GM19043 (cell line): ENCODE data around the gene BRINP3.
"Not testable (repeated sequence)": the region's sequence is repeated elsewhere in the genome, so short reads cannot be mapped to it uniquely, and the experiment has no call there.

ENCODE experiments used
- ATAC-seq: cut with Tn5 transposase; IDR thresholded peaks from one replicate; pipeline ENCODE4 v1.9.1; 2021; ENCODE audit warnings: low read depth; ENCODE audit not compliant: unreplicated experiment

BRINP3 gene

DNA sequence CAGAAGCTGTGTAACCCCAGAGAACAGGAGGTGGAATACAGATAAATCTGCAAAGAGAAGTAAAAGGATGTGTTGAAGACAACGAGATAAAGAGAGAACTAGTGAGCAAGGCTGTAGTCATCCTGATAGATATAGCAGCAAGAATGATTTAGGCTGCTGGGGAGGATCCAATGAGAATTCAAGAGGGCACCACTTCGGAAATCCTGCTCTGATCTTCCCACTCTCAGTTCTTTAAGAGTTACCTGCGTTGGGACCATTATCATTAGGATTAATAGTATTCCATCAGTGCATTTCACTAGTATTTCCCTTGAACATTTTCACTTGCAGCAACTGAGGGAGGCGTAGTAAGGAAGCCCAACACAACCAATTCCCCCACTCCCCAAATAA lies at the start of gene BRINP3:
Gene BRINP3 (minus strand): TSS at position 103 of the 387 bp plus-strand sequence.
- no peak for ATAC-seq

DNA sequence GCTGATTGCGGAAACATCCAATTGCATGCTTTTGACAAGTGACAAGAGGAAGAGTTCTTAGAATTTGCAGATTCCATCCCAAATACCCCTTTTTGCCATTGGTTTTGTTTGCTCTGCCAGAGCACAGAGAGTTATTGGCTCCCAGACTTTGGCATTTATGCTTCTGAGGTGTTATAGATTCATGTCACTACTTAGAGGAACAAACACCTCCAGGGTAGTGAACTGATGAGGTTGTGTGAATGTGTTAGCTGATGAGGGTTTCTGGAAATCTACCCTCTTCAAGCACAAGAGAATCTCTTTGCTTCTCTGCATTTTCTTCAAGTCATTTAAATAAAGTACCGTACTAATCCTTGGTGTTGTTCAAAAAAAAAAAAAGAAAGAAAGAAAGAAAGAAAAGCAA lies 33.9 kb upstream of the BRINP3 start:
- no peak for ATAC-seq

DNA sequence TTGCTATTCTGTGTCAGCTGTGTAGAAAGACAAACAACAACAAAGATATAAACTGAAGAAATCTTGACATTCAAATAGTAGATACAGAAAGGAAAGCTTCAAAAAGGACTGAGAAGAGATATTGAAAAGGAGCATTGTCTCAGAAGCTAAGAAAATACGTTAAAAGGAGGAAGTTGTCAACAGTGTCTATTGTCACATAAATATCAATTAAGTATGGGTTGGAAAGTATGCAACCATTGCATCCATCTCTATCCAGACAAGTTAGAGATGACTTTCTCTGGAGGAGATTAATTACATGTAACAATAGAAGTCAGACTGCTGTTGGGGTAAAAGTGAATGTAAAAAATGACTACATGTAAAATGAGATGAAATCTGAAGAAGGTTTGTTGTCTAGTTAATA lies 29.7 kb upstream of the BRINP3 start:
- ATAC-seq = no peak

DNA sequence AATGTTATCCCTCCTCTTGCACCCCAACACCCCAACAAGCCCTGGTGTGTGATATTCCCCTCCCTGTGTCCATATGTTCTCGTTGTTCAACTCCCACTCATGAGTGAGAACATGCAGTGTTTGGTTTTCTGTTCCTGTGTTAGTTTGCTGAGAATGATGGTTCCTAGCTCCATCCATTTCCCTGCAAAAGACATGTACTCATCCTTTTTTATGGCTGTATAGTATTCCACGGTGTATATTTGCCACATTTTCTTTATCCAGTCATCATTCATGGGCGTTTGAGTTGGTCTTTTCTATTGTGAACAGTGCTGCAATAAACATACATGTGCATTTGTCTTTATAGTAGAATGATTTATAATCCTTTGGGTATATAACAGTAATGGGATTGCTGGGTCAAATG lies 26.9 kb upstream of the BRINP3 start:
- not testable (repeated sequence) for ATAC-seq

DNA sequence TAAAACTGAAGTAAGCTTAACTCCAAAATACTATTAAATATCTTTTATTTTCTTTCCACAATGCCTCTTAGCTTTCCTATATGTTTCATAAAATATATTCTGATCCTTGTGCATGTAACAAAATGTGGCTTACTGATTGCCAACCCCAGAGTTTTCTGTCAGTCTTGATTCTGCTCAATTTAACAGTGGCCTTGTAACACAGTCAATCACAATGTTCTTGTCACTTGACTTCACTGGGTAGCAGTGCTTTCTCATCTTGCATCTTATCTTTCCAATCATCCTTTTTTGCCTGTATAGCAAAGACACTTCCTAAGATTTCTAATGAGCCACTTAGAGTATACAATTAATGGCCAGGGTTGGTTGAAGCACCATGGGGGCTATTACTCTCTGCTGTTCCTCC lies 19.9 kb upstream of the BRINP3 start:
- no peak for ATAC-seq

- no peak for ATAC-seq
These were observed 16.8 kb upstream of the BRINP3 start for GRCh38 chr1:190494451-190494850.

- ATAC-seq = no peak
These were observed 13.7 kb upstream of the BRINP3 start for GRCh38 chr1:190491404-190491803.

- no peak for ATAC-seq
These were observed 6.4 kb upstream of the BRINP3 start for GRCh38 chr1:190484045-190484444.

DNA sequence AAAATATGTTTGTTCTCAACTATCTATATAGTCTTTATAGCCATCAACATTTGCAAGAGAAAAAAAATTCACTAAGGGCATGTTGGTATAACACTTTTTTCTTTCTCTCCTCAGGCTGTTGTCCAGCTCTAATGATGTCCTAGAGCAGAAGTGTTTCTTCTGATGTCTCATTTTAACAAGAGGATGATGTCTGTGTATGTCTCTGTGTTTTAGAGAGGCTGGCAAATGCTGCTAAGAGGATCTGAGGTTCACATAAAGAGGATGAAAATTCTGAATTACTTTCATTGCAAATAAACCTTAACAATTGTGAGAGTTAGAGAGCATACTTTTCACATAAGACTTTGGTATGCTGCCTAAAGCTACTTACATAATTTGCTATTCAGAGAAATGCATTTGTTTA lies 2.6 kb upstream of the BRINP3 start:
- no peak for ATAC-seq

GRCh38 chr1:190479516-190479915 lies 1.9 kb upstream of the BRINP3 start:
- no peak for ATAC-seq

DNA sequence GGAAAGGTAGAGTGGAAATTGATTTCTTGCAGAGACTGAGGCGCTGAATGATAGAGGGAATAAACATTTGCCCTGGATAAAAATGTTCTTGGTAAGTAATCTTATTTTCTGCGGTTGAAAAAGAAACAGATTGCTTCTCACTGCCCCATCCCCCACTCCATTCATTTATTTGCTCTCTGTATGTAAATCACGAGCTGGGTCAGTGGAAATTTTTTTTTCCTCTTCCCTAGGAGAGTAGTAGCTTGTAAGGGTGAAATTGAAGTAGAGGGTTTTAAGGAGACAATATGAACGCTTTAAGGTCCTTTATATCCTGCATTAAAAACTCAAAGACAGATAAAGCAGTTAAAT lies 1.4 kb upstream of the BRINP3 start:
- ATAC-seq = no peak

DNA sequence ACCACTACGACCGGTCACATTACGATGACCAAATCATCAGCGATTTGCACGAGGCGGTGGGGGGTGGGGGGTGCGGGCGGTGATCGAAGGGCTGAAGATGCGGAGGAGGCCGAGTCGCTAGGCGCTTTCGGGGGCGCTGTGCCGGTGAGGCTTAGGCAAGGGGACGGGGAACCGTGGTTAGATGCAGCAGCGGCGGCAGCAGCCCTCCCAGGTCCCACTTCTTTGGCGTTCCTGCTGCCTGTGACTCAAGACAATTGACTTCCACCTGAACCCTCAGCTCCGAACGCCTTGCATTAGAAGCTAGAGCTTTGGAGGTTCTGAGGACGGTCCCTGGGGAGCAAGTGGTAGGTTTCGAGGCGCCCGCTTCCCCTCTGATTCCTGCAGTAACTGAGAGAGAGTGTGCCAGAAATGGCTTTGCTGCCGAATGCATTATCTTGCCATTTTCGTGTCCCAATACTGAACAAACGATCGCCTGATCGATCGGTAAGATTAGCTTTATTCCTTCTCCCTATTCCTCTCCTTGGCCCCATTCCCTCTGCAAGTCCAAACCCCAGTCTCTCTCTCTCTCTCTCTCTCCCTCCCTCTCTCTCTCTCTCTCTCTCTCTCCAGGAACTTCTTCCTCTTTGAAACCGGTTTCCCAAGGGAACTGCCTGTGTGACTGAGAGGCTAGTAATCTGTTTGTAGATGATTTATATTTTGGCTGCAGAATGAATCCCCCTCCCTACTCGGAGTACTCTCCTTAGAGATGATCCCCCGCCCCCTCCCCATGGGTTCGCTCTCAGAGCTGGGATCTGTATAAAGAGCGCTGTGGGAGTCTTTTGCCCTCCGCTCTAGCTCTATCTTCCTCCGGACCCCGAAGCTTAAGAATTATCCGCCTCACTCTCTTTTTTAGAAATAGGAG lies 735 bp upstream of the BRINP3 start:
- ATAC-seq = no peak

DNA sequence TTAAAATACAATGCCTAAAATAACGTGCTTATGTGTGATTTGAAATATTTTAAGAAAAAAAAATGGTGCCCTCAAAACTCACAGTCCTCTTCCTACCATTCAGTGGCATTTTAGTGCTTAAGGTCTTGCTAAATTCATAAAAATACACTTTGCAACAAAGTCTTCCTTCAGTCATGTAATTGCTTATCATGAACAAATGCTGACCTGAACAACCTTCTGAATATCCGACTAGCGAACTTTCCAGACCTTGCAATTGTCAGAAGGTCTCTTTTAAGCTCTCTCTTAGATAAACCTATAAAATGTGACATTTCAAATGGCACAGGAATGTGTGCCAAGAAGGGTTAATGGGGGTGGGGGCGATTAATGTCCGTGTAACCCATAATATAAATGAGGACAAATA lies 858 bp downstream of the BRINP3 start:
- no peak for ATAC-seq

DNA sequence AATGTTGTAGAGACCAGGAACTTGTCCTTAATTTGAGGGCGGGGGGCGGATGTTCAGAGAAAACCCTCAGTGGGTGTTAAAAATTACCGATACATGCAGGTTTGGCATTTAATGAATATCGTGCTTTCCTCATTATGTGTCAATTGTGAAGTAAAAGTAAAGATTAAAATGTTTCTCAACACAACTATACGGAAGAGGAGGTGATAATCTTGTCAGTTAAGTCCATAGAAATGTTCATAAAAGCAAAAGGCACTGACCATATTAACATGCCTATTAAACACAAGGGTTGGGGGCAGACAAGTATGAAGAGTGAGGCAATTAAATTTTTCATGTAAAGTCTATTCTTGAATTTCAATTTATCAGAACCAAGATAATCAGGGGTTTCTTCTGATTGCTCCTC lies 1.3 kb downstream of the BRINP3 start:
- no peak for ATAC-seq

DNA sequence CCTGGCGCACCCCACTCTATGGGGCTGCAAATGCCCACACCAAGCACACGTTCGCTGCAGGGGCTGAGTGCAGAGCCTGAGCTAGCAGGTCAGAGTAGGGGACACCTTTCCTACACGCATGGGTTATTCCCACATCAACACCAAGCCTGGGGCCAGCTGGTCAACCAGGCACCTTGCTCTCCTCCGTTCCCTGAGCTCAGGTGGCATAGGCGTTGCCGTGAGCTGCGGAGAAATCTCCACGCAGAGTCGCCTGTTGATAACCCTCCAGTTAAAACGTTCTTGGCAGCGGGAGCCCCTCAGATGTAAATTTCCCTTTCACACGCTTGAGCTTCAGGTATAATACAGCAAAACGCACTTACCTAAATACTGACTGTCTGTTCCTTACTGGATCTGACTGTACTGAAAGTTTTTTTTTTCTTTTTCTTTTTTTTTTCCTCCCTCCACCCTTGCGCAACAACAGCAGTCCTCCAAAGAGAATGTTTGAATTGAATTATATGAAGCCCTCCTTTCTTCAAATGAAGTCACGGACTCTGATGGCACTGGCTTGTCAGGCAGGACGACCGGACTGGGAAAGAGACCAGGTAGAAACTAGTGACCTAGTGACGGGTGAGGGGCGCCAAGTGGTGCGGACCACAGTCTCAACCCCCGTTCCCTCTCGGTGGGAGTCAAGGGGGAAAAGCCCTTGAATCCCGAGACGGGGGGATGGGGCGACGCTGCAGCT lies 2.1 kb downstream of the BRINP3 start:
- no peak for ATAC-seq

DNA sequence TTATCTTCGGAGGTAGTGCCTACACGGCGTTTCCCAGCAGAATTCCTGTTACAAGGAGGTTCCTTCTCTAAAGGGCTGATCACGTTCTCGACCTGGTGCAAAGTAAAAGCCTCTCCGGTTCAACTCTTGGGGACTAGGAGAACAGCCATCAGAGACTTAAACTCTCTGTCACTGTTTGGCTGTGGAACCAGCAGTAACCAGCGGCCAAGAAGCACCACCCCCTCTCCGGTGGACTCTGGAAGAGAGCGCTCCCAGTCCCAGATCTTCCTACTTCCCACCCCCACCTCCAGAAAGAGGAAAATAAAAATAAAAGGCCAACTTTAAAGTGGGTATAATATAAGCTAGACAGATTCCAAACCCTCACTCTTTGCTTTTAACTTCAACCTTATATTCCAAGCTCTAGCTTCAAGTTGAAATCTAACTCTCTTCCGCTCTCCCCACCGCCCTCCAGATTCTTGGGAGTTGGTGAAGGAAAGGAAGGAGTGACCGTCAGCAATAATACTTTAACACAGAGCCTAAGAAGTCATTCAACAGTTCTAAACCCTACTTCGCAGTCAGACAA lies 2.9 kb downstream of the BRINP3 start:
- no peak for ATAC-seq

- ATAC-seq = no peak
These were observed 3.7 kb downstream of the BRINP3 start for GRCh38 chr1:190474010-190474409.

- ATAC-seq = no peak
These were observed 5.2 kb downstream of the BRINP3 start for GRCh38 chr1:190472494-190472893.

DNA sequence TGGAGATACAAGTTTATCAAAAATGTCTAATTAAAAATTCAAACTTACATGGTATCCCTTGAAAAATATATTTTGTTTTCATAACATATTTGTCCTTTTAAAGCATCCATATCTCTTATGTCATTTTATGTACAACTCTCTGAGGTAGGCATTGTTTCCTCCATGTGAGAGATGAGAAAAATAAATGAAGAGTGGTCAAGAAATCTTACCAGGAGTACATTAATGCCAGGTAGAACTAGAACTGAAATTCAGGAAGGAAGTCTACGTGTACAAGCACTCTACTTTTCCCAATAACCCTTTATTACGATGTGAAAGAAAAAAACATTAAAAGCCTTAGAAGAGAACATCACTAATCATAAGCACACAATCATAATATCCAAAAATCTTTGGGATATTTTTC lies 5.6 kb downstream of the BRINP3 start:
- ATAC-seq = no peak

- ATAC-seq = no peak
These were observed 13.0 kb downstream of the BRINP3 start for GRCh38 chr1:190464690-190465089.

DNA sequence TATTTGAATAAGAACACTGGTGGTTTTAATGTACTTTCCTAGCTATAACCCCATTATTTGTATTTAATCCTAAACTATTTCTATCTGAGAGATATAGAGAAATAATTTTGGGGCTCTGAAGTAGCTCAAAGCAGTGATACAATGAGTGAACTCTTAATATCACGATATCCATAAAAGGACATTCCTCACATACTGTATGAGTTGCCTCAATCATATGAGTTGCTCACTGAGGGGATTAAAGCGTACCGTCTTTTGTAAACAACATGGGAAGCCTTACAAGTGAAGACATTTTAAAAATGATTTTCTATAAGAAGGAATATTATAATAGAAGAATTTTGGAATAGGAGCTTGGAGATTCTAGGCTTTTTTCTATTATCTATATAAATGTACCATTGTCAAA lies 21.5 kb downstream of the BRINP3 start:
- ATAC-seq = no peak

- ATAC-seq = no peak
These were observed 22.0 kb downstream of the BRINP3 start for GRCh38 chr1:190455631-190456030.
